GM13977 (cell line): ENCODE results near the gene BTG4.

Experiments
- DNase-seq: peaks from one replicate; pipeline ENCODE4 v3.0.0; 2012; ENCODE audit warnings: low spot score
- CTCF ChIP-seq: IDR thresholded peaks from 2 replicates; pipeline ENCODE4 v1.5.1; 2012; ENCODE audit warnings: mild to moderate bottlenecking, control low read depth; ENCODE audit not compliant: insufficient read depth; ENCODE audit errors: extremely low read depth, missing control alignments
- in situ Hi-C: fragments of 300-500 bp; cut with MboI; formaldehyde crosslinking; loops from one replicate; pipeline ENCODE4 v1.12.0; 2022; ENCODE audit warnings: low sequenced_read_pairs, low pct_unique_long_range_greater_than_20kb, mixed read lengths, inconsistent platforms; ENCODE audit not compliant: unreplicated experiment

BTG4 gene

DNA sequence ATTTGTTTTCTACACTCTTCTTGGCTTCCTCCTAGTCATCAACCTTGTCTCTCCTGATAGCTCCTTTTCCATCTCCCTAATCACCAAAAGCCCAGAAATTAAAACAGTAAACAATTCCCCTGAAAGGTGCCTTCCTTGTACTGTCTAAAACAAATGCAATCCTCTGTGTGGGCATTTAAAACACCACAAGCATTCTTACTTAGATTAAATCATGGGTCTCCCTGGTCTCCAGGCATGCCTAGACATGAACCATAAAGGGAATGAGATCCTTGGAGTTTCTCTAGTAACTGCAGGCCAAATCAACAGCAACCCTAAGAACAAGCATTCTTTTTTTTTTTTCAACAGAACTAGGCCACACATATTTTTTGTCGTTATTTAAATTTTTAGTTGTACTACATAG lies 1.9 kb downstream of the BTG4 start:
- DNase-seq, result no peak
- no peak for TF ChIP-seq CTCF
- in situ Hi-C loops, result no loop called here

GRCh38 chr11:111502611-111503010 lies 9.6 kb downstream of the BTG4 start:
- in situ Hi-C loops, result no loop called here
- no peak for DNase-seq
- TF ChIP-seq CTCF, result no peak

GRCh38 chr11:111500481-111500880 lies 11.7 kb downstream of the BTG4 start:
- in situ Hi-C loops, result no loop called here
- TF ChIP-seq CTCF, result no peak
- DNase-seq, result no peak

DNA sequence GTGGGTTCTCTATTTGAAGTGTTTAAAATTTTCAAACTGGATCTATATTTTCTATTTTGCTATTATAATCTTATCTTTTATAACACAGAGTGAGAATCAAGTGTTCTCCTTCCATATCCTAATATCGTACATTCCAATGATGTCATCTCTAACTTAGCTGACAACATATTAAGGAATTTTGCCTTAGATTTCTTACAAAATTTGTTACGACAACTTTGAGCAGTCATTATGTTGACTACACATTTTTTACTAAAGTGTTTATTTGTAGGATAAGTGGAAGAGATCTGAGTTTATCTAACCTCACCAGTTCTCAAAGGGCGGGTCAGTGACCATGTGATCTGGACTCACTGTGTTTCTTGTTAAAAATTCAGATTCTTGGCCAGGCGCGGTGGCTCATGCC lies 12.7 kb downstream of the BTG4 start:
- TF ChIP-seq CTCF, result no peak
- no peak for DNase-seq
- in situ Hi-C loops, result no loop called here

- in situ Hi-C loops, result no loop called here
- DNase-seq, result no peak
- TF ChIP-seq CTCF, result no peak
Observed at GRCh38 chr11:111494040-111494439, 18.1 kb downstream of the BTG4 start.

DNA sequence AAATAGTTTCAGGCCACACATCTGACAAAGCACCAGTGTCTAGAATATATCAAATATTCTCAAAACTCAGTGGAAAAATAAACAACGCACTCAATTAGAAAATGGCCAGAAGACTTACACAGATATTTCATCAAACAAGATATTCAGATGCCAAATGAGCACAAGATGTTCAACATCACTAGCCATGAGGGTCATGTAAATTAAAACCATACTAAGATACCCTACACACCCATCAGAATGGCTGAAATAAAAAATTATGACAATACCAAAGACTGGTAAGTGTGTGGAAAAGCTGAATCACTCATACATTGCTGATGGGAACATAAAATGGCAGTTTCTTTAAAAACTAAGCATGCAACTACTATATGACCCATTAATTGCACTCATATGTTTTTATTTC lies 21.7 kb downstream of the BTG4 start:
- no peak for TF ChIP-seq CTCF
- in situ Hi-C loops, result no loop called here
- DNase-seq, result no peak

GRCh38 chr11:111483431-111483830 lies 28.8 kb downstream of the BTG4 start:
- TF ChIP-seq CTCF, result no peak
- in situ Hi-C loops, result no loop called here
- DNase-seq, result no peak
